Stromal cell of bone marrow (primary cell): Measurements from ENCODE around the gene LRRC4C.
"Not testable (repeated sequence)": the region's sequence is repeated elsewhere in the genome, so short reads cannot be mapped to it uniquely, and the experiment has no call there.

Experiments
- DNase-seq: peaks from one replicate; pipeline ENCODE4 v3.0.0-alpha.2; 2012; ENCODE audit warnings: low read depth

Gene LRRC4C

GRCh38 chr11:40230821-40231220 is 1228.6 kb downstream of the LRRC4C start:
- DNase-seq: no peak

- no peak for DNase-seq
These were observed 1230.8 kb downstream of the LRRC4C start for GRCh38 chr11:40228662-40229061.

- DNase-seq: no peak
These were observed 1231.7 kb downstream of the LRRC4C start for GRCh38 chr11:40227730-40228129.

- DNase-seq: no peak
These were observed 1232.8 kb downstream of the LRRC4C start for GRCh38 chr11:40226654-40227053.

GRCh38 chr11:40223596-40224330 is 1235.7 kb downstream of the LRRC4C start:
- no peak for DNase-seq

GRCh38 chr11:40219401-40219800 is 1240.1 kb downstream of the LRRC4C start:
- no peak for DNase-seq

- no peak for DNase-seq
These were observed 1243.9 kb downstream of the LRRC4C start for GRCh38 chr11:40215556-40215955.

- no peak for DNase-seq
These were observed 1252.0 kb downstream of the LRRC4C start for GRCh38 chr11:40207416-40207815.

GRCh38 chr11:40204228-40204627 is 1255.2 kb downstream of the LRRC4C start:
- DNase-seq: no peak

GRCh38 chr11:40203606-40204005 is 1255.8 kb downstream of the LRRC4C start:
- DNase-seq: no peak

- no peak for DNase-seq
These were observed 1256.7 kb downstream of the LRRC4C start for GRCh38 chr11:40202589-40203270.

- not testable (repeated sequence) for DNase-seq
These were observed 1266.9 kb downstream of the LRRC4C start for GRCh38 chr11:40192590-40192989.

GRCh38 chr11:40190294-40190693 is 1269.2 kb downstream of the LRRC4C start:
- DNase-seq: no peak

GRCh38 chr11:40188848-40189247 is 1270.6 kb downstream of the LRRC4C start:
- DNase-seq: no peak

GRCh38 chr11:40187295-40187694 is 1272.2 kb downstream of the LRRC4C start:
- DNase-seq: no peak

GRCh38 chr11:40186437-40187263 is 1272.8 kb downstream of the LRRC4C start:
- DNase-seq: no peak

GRCh38 chr11:40185793-40186192 is 1273.7 kb downstream of the LRRC4C start:
- DNase-seq: no peak

GRCh38 chr11:40183073-40184064 is 1276.1 kb downstream of the LRRC4C start:
- no peak for DNase-seq

GRCh38 chr11:40179541-40179940 is 1279.9 kb downstream of the LRRC4C start:
- no peak for DNase-seq

GRCh38 chr11:40178470-40178869 is 1281.0 kb downstream of the LRRC4C start:
- DNase-seq: no peak

GRCh38 chr11:40175980-40176379 is 1283.5 kb downstream of the LRRC4C start:
- no peak for DNase-seq

- DNase-seq: no peak
These were observed 1289.4 kb downstream of the LRRC4C start for GRCh38 chr11:40170078-40170477.
